GM12878 (cell line): ENCODE results near the gene PPP3CA. TPM values are rescaled to one million over a fixed set of nuclear protein-coding genes. Genes with fewer than 3 reads are reported as not detected.

Experiments used
- ATAC-seq: fragments of 200-7000 bp; cut with Tn5 transposase; 3 replicates; pipeline ENCODE4 v1.9.1; 2020; ENCODE audit warnings: mild to moderate bottlenecking, moderate library complexity
- BruUV-seq: library from RNA; stranded (reverse); fragments of 400-500 nt; replicated peaks from 2 replicates; lab custom pipeline; 2021; lab: Mats Ljungman, UMichigan
- CTCF ChIA-PET: fragments of 300-600 bp; sonication (Branson Sonifier 250); formaldehyde crosslinking; extraction: SDS; loops from one replicate; lab custom pipeline; 2021; ENCODE audit warnings: inconsistent platforms; lab: Yijun Ruan, JAX
- POLR2A ChIA-PET: fragments of 350-600 bp; formaldehyde crosslinking; extraction: SDS; loops from one replicate; lab custom pipeline; 2021; ENCODE audit warnings: inconsistent platforms; lab: Charles Lee
- RAD21 ChIA-PET: fragments of 300-600 bp; sonication (Branson Sonifier 250); formaldehyde crosslinking; loops from one replicate; lab custom pipeline; 2023; ENCODE audit warnings: antibody characterized with exemption; ENCODE audit not compliant: unreplicated experiment; lab: Charles Lee
- SMC1A ChIA-PET: fragments of 300-600 bp; sonication (Branson Sonifier 250); formaldehyde crosslinking; loops from one replicate; lab custom pipeline; 2023; ENCODE audit not compliant: unreplicated experiment, uncharacterized antibody; lab: Charles Lee
- DNase-seq: peaks from one replicate; pipeline ENCODE4 v3.0.0-alpha.2; 2011; ENCODE audit warnings: low read depth, low spot score
- FAIRE-seq: peaks from 3 replicates; lab custom pipeline; 2011; peaks lifted over from hg19 to GRCh38; lab: Jason Lieb, UNC
- H2AFZ ChIP-seq: 2 replicates; pipeline ENCODE4 v1.6.0; 2011; ENCODE audit warnings: low read depth, low read length, control low read depth; ENCODE audit not compliant: control insufficient read depth
- H3K27ac ChIP-seq: 2 replicates; pipeline ENCODE4 v1.5.1; 2011; ENCODE audit warnings: control low read depth; ENCODE audit not compliant: control insufficient read depth, insufficient read depth
- H3K27me3 ChIP-seq, 2 experiments: replicated peaks in 1 of 2; 2 replicates each; pipeline versions ENCODE4 v1.6.0 to v1.6.1; 2011; ENCODE audit warnings: low read length in 1 of 2; ENCODE audit not compliant: control insufficient read depth in 2 of 2, insufficient read depth in 2 of 2
- H3K36me3 ChIP-seq, 2 experiments: 2 replicates each; pipeline ENCODE4 v1.5.1; 2011; ENCODE audit warnings: low read length in 1 of 2; ENCODE audit not compliant: control insufficient read depth in 2 of 2, insufficient read depth in 2 of 2
- H3K4me1 ChIP-seq: 2 replicates; pipeline ENCODE4 v1.6.1; 2011; ENCODE audit warnings: mild to moderate bottlenecking, low read length, moderate library complexity, mixed read lengths; ENCODE audit not compliant: control insufficient read depth, insufficient read depth
- H3K4me2 ChIP-seq: 2 replicates; pipeline ENCODE4 v1.6.0; 2011; ENCODE audit warnings: control low read depth; ENCODE audit not compliant: control insufficient read depth, insufficient read depth
- H3K4me3 ChIP-seq: fragments of 200-600 bp; sonication (generic); 2 replicates; pipeline ENCODE4 v1.5.1; 2016
- H3K79me2 ChIP-seq: 2 replicates; pipeline ENCODE4 v1.6.0; 2011; ENCODE audit warnings: low read length; ENCODE audit not compliant: control insufficient read depth, insufficient read depth
- H3K9ac ChIP-seq: 2 replicates; pipeline ENCODE4 v1.8.0; 2011; ENCODE audit warnings: low read length, control low read depth, mixed read lengths; ENCODE audit not compliant: control insufficient read depth, insufficient read depth
- H3K9me3 ChIP-seq: replicated peaks from 3 replicates; pipeline ENCODE4 v1.5.1; 2011; ENCODE audit warnings: mild to moderate bottlenecking, low read length; ENCODE audit not compliant: control insufficient read depth, insufficient read depth
- H4K20me1 ChIP-seq: 2 replicates; pipeline ENCODE4 v1.6.0; 2011; ENCODE audit not compliant: control insufficient read depth, insufficient read depth
- ASH2L ChIP-seq: fragments of 300-600, 200-600 bp; sonication (generic); IDR thresholded peaks from 2 replicates; pipeline ENCODE4 v1.6.1; 2017; ENCODE audit warnings: low read depth, mild to moderate bottlenecking, borderline replicate concordance
- BRCA1 ChIP-seq: IDR thresholded peaks from 2 replicates; pipeline ENCODE4 v1.6.1; 2011; ENCODE audit warnings: low read depth, low read length, improper control_type of control experiment
- PAX5 ChIP-seq: IDR thresholded peaks from 2 replicates; pipeline ENCODE4 v1.6.1; 2011; ENCODE audit warnings: low read depth, low read length, borderline replicate concordance
- PAX8 ChIP-seq: fragments of 450-650 bp; IDR thresholded peaks from 2 replicates; pipeline ENCODE4 v1.6.1; 2017; ENCODE audit warnings: mild to moderate bottlenecking, moderate library complexity
- WRNIP1 ChIP-seq: IDR thresholded peaks from 2 replicates; pipeline ENCODE4 v1.6.1; 2011; ENCODE audit warnings: low read depth, low read length, improper control_type of control experiment, borderline replicate concordance
- WGBS: methylation state at CpG from one replicate; pipeline ENCODE4 v1.1.6; 2016; ENCODE audit warnings: low lambda C conversion rate; ENCODE audit not compliant: insufficient replicate concordance, insufficient coverage; ENCODE audit errors: missing lambda C conversion rate; 5-methylcytosine and 5-hydroxymethylcytosine counted together
- in situ Hi-C: fragments of 300-500 bp; cut with MboI; formaldehyde crosslinking; loops from 9 replicates; pipeline ENCODE4 v1.14.3; 2018; ENCODE audit warnings: mixed read lengths
- intact Hi-C: fragments of 100-400 bp; cut with micrococcal nuclease; formaldehyde crosslinking; loops from one replicate; pipeline ENCODE4 v1.14.2; 2022; ENCODE audit not compliant: unreplicated experiment
- polyA plus RNA-seq, 11 experiments: library from polyadenylated mRNA; depleted of rRNA in 4 of 11; unstranded in 6 of 11; stranded (reverse) in 5 of 11; fragments of >200 nt; fragmentation: Nextera tagmentation in 4 of 11; fragmentation: Illumina TruSeq in 1 of 11; extraction: Ambion mirVana in 4 of 11; extraction: Trizol in 1 of 11; gene quantifications; 1 replicate in 1 of 11; 2 replicates in 10 of 11; pipeline versions ENCODE4 v1.2.1 to v1.2.3, GENCODE V29; 2011 to 2016; ENCODE audit warnings: inconsistent platforms in 2 of 11, missing spikeins in 2 of 11, low read depth in 1 of 11
- total RNA-seq, 4 experiments: library from RNA; depleted of rRNA in 3 of 4; stranded (reverse); fragments of >200 nt in 3 of 4; fragmentation: Illumina TruSeq in 1 of 4; extraction: Trizol in 1 of 4; gene quantifications; 2 replicates each; pipeline versions ENCODE4 v1.2.1 to v1.2.3, GENCODE V29; 2013 to 2021
- TF ChIP-seq, protein P1 (sequence below): fragments of 450-650 bp; IDR thresholded peaks from 2 replicates; pipeline ENCODE4 v1.6.1; 2017; ENCODE audit warnings: mild to moderate bottlenecking, moderate library complexity
- TF ChIP-seq, protein P2 (sequence below): IDR thresholded peaks from 2 replicates; pipeline ENCODE4 v1.6.1; 2012; ENCODE audit warnings: low read depth, low read length, improper control_type of control experiment

Gene PPP3CA
- total and polyA plus RNA-seq, 10 of the 15 experiments (the other 5 are each of a cell fraction or from before 2014, with no cell fraction given): 0.33 to 9.0 (median 1.0) TPM

DNA sequence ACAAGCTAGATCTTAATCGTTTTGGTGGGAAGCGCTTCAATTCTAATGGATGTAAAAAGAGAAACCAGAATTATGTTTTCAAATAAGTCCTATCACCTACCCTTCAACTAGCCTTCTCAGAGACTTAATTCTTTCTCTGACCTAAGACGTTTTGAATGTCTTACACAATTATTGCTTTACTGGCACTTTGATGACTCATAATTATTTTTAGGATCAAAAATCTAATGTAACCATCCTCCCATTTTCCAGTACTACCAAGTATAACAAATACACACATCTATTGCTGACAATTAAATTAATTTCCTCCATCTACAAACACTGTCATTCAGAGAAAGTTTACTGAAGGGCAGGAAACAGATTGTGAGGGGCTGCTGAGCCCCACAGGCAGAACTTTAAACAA lies 108.6 kb downstream of the PPP3CA start:
- DNase-seq: no peak
- CTCF ChIA-PET: interaction anchor here (1.1 kb wide), 1 partner anchor 358 kb away, joined by 4 read pairs; no protein-coding TSS in a partner anchor
- 51% methylated on average over 3 of the region's 3 CpGs for WGBS
- no peak overlapping the region for H3K4me3 ChIP-seq
- RAD21 ChIA-PET: no interaction called here
- SMC1A ChIA-PET: interaction anchor here (1.0 kb wide), 1 partner anchor 10 kb away, joined by 3 read pairs; no protein-coding TSS in a partner anchor
- in situ Hi-C loops (no loop called here), intact Hi-C loops (no loop called here)
- no peak for FAIRE-seq
- H2AFZ ChIP-seq: no peak overlapping the region
- H3K4me2 ChIP-seq: no peak overlapping the region
- TF ChIP-seq ASH2L (no peak), PAX8 (no peak), WRNIP1 (no peak), BRCA1 (no peak), PAX5 (no peak)
- TF ChIP-seq, protein P1, sequence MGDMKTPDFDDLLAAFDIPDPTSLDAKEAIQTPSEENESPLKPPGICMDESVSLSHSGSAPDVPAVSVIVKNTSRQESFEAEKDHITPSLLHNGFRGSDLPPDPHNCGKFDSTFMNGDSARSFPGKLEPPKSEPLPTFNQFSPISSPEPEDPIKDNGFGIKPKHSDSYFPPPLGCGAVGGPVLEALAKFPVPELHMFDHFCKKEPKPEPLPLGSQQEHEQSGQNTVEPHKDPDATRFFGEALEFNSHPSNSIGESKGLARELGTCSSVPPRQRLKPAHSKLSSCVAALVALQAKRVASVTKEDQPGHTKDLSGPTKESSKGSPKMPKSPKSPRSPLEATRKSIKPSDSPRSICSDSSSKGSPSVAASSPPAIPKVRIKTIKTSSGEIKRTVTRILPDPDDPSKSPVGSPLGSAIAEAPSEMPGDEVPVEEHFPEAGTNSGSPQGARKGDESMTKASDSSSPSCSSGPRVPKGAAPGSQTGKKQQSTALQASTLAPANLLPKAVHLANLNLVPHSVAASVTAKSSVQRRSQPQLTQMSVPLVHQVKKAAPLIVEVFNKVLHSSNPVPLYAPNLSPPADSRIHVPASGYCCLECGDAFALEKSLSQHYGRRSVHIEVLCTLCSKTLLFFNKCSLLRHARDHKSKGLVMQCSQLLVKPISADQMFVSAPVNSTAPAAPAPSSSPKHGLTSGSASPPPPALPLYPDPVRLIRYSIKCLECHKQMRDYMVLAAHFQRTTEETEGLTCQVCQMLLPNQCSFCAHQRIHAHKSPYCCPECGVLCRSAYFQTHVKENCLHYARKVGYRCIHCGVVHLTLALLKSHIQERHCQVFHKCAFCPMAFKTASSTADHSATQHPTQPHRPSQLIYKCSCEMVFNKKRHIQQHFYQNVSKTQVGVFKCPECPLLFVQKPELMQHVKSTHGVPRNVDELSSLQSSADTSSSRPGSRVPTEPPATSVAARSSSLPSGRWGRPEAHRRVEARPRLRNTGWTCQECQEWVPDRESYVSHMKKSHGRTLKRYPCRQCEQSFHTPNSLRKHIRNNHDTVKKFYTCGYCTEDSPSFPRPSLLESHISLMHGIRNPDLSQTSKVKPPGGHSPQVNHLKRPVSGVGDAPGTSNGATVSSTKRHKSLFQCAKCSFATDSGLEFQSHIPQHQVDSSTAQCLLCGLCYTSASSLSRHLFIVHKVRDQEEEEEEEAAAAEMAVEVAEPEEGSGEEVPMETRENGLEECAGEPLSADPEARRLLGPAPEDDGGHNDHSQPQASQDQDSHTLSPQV: no peak
- TF ChIP-seq, protein P2, sequence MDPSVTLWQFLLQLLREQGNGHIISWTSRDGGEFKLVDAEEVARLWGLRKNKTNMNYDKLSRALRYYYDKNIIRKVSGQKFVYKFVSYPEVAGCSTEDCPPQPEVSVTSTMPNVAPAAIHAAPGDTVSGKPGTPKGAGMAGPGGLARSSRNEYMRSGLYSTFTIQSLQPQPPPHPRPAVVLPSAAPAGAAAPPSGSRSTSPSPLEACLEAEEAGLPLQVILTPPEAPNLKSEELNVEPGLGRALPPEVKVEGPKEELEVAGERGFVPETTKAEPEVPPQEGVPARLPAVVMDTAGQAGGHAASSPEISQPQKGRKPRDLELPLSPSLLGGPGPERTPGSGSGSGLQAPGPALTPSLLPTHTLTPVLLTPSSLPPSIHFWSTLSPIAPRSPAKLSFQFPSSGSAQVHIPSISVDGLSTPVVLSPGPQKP: no peak
- H3K9ac ChIP-seq: no peak overlapping the region
- H3K27me3 ChIP-seq: no peaks in the 10 kb centered on the region
- no TSS peak for BruUV-seq
- no peak for ATAC-seq
- H3K79me2 ChIP-seq: no peaks in the 10 kb centered on the region
- H4K20me1 ChIP-seq: no peaks in the 10 kb centered on the region
- H3K9me3 ChIP-seq: no peaks in the 10 kb centered on the region; the same call in 2 of the 3 replicates
- POLR2A ChIA-PET: no interaction called here
- H3K36me3 ChIP-seq: no peaks in the 10 kb centered on the region
- H3K4me1 ChIP-seq: no peaks in the 10 kb centered on the region
- H3K27ac ChIP-seq: no peak overlapping the region
